ENCODE results near the gene CEP89.
"Not testable (repeated sequence)": the region's sequence is repeated elsewhere in the genome, so short reads cannot be mapped to it uniquely, and the experiment has no call there.

Gene CEP89

DNA sequence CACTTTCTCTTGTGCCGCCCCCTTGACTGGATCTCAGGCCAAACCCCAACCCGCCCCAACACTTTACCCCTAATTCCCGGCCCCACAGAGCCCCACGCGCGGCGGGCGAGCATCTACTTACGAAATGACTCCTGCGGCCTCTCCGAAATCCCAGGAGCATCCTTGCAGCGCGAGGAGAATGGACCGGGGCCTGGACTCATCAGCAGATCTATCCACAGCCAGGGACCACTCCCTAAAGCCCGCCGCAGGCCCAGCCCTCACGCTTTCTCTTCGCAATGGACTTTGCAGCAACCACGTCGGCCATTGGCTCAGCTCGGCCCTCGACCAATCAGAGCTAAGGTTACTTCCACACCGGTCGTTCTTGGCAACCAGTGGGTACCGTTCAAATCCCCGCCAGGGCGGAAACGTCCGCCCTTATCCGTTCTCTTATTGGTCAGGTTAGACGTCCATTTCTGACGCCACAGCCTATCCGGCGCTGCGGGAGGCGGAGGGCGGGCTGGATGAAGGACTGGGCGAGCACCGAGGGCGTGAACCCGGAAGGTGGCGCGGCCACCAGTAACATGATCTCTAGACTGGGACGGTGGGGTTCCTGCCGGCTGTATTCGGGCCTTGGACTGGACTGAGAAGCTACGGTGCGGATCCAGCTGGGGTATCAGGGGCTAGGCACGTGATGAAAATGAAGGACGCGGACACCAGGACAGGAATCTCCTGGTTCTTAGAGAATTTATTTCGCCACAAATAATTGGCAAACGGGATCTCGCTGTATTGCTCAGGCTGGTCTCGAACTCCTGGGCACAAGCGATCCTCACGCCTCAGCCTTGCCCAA is at the start of gene CEP89, which contains the start of gene FAAP24:
CEP89 (minus strand) TSS at position 244 of the 826 bp plus-strand sequence; CDS start at position 160, 84 bp downstream.
FAAP24 (plus strand) TSS at position 528 of the 826 bp plus-strand sequence. CDS start 955 bp downstream, outside the sequence.
- DNase-seq (ENCODE audit: extremely low read depth in 1 of 2, low read depth in 1 of 2) = peak; percentile 93 to 96

DNA sequence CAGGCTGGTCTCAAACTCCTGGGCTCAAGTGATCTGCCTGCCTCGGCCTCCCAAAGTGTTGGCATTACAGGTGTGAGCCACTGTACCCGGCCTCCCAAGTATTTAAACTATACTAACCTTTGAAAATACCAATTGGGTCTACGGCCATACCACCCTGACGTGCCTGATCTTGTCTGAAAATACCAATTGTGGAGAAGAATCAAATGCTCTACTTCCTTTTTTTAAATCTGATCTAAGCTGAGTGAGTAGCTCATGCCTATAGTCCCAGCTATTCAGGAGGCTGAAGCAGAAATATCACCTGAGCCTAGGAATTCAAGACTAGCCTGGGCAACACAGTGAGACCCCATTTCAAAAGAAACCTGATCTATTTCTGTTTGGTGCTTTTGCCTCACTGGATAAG is 39.1 kb upstream of the CEP89 start:
- DNase-seq (ENCODE audit: extremely low read depth in 1 of 2, low read depth in 1 of 2) = not testable (repeated sequence)

DNA sequence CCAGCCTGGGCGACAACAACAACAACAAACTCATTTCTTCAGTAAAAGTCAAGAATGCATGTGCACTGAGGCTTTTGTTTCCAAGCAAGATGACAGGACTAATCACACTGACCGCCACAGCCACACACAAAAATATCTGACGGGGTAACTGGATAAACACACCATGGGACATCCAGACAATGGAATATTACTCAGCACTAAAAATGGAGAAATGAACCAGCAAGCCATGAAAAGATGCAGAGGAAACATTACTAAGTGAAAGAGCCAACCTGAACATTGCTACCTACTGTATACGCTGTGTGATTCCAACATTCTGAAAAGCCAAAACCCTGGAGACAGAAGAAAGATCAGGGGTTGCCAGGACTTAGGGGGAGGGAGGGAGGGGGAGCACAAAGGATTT is 37.0 kb upstream of the CEP89 start:
- no peak for DNase-seq (ENCODE audit: extremely low read depth in 1 of 2, low read depth in 1 of 2)

DNA sequence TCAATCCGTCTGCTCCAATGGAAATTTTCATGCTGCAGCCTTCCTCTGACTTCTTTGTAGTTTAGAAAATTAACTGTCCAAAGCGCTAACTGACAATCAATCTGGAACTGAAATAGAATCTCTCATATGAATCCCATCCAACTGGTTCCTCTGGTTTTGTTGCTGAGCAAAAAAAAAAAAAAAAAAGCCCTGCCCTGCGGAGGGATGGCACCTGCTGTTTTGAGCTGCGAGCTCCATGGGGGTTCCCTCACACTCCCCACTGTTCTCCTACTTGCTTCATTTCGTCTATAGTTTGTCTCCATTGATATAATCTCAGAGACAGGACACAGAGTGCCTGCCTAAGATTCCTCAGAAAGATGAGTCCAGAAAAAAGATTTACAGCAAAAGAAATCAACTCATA is 33.7 kb upstream of the CEP89 start:
- DNase-seq (ENCODE audit: extremely low read depth in 1 of 2, low read depth in 1 of 2) = no peak

DNA sequence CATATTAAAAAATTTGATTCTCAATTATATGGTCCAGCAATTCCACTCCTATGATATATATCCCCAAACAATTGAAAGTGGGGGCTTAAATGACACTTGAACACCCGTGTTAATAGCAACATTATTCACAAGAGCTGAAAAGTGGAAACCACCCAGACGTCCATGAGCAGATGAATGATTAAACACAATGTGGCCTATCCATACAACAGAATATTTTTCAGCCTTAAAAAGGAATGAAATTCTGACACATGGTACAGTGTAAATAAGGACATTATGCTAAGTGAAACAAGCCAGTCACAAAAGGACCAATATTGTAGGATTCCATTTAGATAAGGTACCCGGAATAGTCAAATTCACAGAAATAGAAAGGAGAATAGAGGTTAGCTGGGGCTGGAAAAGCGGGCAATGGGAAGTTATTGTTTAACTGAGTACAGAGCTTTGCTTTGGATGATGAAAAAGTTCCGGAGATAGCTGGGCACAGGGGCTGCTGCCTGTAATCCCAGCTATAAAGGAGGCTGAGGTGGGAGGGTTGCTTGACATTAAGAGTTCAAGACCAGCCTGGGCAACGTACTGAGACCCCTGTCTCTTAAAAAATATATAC is 31.8 kb upstream of the CEP89 start:
- DNase-seq (ENCODE audit: extremely low read depth in 1 of 2, low read depth in 1 of 2) = not testable (repeated sequence)

DNA sequence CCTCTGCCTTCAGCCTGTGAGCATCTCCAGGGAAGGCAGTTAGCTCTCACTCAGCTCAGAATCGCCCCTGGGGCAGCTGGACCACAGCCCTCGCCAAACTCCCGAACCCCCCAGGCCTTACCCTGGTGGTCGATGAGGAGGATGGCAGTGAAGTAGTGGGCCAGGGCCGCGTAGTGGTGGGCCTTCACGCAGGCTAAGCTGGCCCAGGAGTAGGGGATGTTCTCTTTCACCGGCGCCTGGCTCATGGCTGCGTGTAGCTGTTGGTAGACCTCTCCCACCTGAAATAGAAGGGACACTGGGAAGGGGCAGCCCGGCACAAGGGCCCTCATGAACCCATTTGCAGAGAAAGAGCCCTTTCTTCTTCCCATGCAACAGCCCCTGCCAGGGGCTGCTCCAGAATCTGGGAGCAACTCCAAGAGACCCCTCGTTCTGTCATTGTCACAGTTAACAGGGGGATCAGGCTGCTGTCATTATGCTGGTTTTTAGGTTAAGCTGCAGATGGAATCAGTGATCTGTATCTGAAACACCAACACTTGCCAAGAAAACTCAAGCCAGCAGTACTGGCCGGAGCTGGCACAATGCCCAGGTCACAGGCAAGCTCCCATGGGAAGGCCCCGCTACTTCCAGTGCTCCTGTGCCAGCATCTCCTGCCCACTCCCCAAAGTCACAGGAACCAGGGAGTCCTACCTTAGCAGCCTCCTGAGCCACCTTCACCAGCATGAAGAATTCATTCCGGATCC is 30.5 kb upstream of the CEP89 start:
- not testable (repeated sequence) for DNase-seq (ENCODE audit: extremely low read depth in 1 of 2, low read depth in 1 of 2)

DNA sequence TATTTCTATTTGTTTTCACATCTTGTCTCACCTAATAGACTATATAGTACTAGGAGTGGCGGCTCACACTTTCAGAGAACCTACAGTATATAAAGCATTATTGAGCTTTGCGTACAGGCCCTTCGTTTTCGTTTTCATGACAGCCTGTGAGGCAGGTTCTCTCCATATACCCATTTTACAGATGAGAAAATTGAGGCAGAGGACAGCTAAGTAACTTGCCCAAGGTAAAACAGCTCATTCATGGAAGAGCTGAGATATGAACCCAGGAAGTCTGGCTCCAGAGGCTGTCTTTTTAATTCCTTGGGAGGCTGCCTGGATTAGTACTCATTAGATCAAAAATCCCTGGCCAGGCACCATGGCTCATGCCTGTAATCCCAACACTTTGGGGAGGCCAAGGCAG is 29.2 kb upstream of the CEP89 start:
- no peak for DNase-seq (ENCODE audit: extremely low read depth in 1 of 2, low read depth in 1 of 2)

DNA sequence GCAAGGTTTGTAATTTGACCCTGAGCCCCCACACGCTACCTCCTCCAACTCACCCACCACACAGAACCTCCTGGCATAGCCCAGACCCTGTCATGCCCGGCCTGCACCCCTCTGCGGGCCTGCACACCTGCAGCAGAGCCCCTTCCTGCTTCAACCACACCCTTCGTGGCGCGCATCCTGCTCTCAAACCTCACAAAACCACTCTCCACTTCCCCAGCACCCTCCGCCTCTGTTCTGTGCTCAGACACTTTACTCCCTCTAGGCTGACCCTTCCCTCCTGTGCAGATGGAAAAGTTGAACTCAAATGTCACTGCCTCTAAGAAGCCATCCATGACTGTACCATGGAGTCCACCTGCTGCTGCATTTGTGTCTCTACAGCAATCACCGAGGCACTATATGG is 28.8 kb upstream of the CEP89 start:
- DNase-seq (ENCODE audit: extremely low read depth in 1 of 2, low read depth in 1 of 2) = no peak

DNA sequence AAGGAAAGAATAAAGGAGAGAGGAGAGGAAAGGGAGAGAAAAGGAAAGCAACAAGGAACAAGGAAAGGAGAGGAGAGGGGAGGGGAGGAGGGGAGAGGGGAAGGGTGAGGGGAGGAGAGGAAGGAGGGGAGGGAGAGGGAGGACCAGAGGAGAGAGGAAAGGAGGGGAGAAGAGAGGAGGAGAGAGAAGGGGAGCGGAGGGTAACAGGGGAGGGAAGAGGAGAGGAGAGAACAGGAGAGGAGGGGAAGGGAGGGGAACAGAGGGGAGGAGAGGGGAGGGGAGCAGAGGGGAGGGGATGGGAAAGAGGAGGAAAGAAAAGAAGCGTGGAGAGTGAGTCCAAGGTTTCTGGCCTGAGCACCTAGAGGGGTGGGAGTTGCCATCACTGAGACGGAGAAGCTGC is 27.0 kb upstream of the CEP89 start:
- DNase-seq (ENCODE audit: extremely low read depth in 1 of 2, low read depth in 1 of 2) = no peak

DNA sequence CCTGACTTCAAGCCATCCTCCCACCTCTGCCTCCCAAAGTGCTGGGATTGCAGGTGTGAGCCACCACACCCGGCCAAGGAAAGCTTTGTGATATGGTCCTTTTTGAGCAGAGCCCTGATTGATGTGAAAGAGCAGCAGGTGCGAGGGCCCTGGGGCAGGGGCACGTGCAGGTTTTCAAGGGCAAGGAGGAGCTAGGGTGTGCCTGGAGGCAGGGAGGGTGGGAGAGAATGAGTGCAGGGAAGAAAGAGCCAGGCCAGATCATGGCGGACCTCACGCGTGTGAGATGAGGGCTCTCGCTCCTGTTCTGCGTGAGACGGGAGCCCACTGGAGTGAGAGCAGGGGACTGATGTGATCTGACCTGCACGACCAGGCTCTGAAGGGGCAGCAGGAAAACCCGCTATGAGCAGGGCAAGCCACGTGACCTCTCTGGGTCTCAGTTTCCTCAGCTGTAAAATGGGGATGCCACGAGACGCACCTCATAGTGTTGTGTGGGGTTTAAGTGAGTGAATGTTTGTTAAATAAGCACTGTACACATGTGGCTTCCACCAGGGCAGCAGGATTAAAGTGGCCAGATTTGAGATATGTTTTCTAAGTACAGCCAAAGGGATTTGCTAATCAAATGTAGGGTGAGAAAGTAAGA is 26.1 kb upstream of the CEP89 start:
- no peak for DNase-seq (ENCODE audit: extremely low read depth in 1 of 2, low read depth in 1 of 2)

DNA sequence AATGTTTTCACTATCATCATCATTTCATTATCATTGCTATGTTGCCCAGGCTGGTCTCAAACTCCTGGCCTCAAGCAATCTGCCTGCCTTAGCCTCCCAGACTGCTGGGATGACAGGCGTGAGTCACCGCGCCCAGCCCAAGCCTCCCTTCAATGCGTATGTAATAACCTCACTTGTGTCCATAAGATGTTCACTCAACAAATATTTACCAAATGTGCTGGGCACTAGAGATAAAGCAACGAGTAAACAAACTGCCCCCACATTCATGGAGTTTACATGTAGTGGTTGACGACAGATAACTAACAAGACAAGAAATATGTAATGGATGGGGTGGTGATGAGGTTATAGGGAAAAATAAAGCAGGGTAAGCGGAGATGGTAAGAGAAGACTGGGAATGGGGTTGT is 25.3 kb upstream of the CEP89 start:
- DNase-seq (ENCODE audit: extremely low read depth in 1 of 2, low read depth in 1 of 2) = not testable (repeated sequence)

DNA sequence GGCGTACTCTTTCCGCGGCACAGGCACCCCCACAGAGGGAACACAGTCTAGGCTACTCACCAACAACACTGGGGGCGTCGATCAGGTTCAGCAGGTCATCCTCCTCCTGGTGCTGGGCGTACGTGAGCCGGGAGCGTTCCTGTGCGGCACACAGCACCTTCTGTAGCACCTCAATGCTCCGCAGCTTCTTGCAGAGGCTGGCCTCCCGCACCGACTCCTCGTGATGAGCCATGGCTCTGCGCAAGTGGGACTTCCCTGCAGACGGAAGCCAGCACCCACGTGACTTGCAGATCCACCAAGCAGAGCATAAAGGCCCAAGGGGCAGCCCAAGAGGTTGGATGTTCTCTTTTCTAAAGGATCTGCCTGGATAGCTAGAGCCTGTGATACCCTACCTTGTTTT is 24.2 kb upstream of the CEP89 start:
- DNase-seq (ENCODE audit: extremely low read depth in 1 of 2, low read depth in 1 of 2) = not testable (repeated sequence)

DNA sequence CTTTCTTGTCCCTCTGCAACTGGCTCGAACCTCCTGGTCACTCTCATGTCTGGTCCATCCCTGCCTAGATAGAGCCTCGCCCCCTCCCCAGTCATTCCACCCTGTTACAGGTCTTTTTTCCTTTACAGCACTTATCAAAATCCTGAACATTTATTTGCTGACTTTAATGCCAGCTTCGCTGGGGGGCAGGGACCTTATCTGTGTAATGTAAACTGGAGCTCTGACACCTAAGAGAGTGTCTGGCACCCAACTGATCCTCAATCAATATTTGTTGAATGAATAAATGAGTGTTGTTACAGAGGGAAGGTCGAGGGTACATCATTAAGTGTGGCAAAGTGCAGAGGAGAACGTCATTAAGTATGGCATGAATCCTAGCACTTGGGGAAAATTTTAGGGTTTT is 17.0 kb upstream of the CEP89 start:
- no peak for DNase-seq (ENCODE audit: extremely low read depth in 1 of 2, low read depth in 1 of 2)

DNA sequence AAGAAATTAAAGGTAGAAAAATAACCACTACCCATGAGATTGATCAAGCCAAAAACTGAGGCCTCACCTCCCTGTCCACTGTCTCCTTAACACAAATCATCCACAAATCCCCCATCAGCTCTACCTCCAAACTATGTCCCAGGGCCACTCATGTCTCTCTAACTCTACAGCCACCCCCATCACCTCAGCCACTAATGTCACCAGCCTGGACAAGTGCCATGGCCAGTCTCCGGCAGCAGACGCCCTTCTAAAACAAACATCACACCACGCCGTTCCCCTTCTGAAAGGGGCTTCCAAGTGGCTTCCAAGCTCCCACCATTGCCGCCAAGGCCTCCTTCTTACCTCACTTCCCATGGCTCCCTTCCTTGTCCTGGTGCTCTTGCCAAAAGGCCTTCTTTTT is 16.5 kb upstream of the CEP89 start:
- DNase-seq (ENCODE audit: extremely low read depth in 1 of 2, low read depth in 1 of 2) = not testable (repeated sequence)

DNA sequence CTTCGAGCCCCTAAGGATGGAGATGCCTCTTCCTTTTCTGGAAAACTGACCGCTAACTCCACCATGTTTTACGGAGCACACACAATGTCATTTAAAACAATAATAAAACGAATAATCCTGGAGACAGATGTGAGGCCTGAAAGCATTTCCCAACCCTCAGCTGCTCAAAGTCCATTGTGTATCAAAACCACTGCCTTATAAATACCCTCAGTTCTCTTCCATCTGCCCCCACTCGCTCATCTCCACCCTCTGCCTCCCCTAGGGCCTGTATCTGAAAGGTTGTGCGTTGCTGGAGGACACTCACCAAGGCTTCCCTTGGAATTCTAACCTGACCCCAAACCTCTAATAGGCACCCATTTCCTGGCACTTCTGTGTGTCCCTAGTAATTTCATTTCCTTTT is 10.7 kb upstream of the CEP89 start:
- DNase-seq (ENCODE audit: extremely low read depth in 1 of 2, low read depth in 1 of 2) = not testable (repeated sequence)

DNA sequence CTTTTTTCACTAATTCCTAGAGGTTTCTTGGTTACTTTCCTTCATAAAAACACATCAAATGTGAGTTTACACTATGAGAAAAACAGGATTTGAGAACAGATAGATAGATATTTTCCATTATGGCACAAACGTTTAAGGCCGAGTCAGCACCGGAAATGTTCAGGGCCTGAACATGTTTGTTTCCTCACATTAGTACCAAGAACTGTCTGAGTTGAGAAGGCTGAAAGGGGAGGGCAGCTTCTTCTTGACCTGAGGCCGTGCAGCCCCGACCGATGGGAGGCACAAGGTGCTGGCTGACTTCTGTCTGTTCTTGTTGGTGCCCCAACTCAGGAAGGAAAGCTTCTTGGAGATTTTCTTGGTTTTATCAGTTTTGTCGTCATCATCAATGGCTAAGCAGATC is 8.0 kb upstream of the CEP89 start:
- not testable (repeated sequence) for DNase-seq (ENCODE audit: extremely low read depth in 1 of 2, low read depth in 1 of 2)

DNA sequence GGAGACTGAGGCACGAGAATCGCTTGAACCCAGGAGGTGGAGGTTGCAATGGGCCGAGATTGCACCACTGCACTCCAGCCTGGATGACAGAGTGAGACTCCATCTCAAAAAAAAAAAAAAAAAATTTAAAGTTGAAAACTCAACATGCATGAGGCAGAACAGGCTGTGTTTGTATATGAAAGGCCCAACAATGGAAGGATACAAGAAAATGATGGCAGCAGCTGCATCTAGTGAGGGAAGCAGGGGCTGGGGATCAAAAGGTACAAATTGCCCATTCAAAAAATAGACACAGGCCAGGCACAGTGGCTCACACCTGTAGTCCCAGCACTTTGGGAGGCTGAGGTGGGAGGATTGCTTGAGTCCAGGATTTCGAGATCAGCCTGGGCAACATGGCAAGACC is 6.1 kb upstream of the CEP89 start:
- DNase-seq (ENCODE audit: extremely low read depth in 1 of 2, low read depth in 1 of 2) = not testable (repeated sequence)

DNA sequence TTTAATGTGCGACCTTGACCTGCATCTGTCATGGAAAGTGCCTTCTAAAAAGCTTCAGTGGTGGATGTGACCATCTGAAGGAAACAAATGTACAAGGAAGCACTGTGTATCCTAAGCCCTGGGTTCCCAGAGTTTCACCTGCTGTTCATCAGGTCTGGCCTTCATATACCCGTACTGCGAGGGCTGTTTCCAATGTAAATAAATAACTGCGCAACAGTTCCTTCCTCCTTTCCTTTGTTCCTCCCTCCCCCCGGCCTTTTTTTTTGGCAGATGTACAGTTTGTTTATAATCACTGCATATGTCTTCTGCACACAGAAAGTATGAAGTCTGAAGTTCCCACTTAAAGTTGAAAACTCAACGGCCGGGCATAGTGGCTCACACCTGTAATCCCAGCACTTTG is 5.5 kb upstream of the CEP89 start:
- DNase-seq (ENCODE audit: extremely low read depth in 1 of 2, low read depth in 1 of 2) = no peak

DNA sequence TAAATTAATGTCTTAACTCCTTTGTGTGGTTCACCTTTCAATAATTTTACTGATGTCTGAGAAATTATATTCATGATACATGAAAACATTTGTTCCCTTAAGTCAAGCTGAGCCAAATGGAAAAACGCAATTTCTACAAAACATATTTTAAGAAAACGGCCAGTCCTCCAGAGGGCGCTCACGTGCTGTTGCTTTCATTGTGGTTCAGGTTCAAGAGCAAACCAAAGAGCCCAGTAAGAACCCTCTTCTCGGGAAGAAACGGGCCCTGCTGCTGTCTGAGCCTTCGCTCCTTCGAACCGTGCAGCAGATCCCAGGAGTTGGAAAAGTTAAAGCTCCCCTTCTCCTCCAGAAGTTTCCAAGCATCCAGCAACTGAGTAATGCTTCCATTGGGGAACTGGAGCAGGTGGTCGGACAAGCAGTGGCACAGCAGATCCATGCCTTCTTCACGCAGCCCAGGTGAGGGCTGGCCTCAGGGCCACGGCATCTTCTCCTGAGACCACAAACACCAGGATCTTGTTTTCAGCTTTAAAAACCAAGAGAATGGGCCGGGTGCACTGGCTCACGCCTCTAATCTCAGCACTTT is 4.6 kb upstream of the CEP89 start:
- peak; percentile 22 to 65 for DNase-seq (ENCODE audit: extremely low read depth in 1 of 2, low read depth in 1 of 2)

DNA sequence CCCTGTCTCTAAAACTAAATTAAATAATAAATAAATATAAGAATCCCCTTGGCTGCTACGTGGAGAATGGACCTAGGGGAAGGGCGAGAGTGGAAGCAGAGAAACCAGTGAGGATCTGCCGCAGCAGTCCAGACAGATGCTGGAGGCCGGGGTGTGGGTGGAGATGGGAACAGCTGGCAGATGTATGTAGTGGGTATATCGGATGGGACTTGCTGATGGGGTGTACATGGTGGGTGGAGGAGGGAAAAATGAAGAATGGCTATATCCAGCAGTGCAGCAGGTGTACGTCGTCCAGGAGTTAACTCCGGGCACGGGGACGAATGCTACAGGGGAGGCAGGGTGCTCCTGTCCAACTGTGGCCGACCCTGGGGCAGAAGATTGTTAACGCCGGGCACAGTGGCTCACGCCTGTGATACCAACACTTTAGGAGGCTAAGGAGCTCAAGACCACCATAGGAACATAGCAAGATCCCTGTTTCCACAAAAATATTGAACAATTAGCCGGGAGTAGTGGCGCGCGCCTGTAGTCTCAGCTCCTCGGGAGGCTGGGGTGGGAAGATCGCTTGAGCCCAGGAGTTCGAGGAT is 654 bp downstream of the CEP89 start:
- no peak for DNase-seq (ENCODE audit: extremely low read depth in 1 of 2, low read depth in 1 of 2)

Data from activated CD8-positive, alpha-beta memory T cell treated with anti-CD3 and anti-CD28 coated beads for 1 hour (primary cell).